Cardiac atrium fibroblast (primary cell): ENCODE results near the gene GAS1. TPM values are rescaled to one million over a fixed set of nuclear protein-coding genes. Genes with fewer than 3 reads are reported as not detected.

ENCODE experiments used
- total RNA-seq: library from RNA; depleted of rRNA; stranded (reverse); fragments of >200 nt; gene quantifications from 2 replicates; pipeline ENCODE4 v1.2.3, GENCODE V29; 2015

GAS1 gene, protein sequence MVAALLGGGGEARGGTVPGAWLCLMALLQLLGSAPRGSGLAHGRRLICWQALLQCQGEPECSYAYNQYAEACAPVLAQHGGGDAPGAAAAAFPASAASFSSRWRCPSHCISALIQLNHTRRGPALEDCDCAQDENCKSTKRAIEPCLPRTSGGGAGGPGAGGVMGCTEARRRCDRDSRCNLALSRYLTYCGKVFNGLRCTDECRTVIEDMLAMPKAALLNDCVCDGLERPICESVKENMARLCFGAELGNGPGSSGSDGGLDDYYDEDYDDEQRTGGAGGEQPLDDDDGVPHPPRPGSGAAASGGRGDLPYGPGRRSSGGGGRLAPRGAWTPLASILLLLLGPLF
- total RNA-seq, result 48.2 and 170 TPM in 2 replicates

GRCh38 chr9:86947146-86948073 is at the start of gene GAS1:
TSS of gene GAS1 (minus strand) at chr9:86947506. CDS start at chr9:86946779, 727 bp downstream.

